PFSK-1 (cell line): ENCODE data around the gene PPP2R2C.

Source experiments
- FOXP2 ChIP-seq: optimal IDR thresholded peaks from 2 replicates; pipeline ENCODE3; 2011; ENCODE audit warnings: borderline replicate concordance, control low read depth, inconsistent platforms; ENCODE audit not compliant: insufficient read depth; ENCODE audit errors: extremely low read length, extremely low read depth
- POLR2AphosphoS5 ChIP-seq: IDR thresholded peaks from 2 replicates; pipeline ENCODE4 v1.6.1; 2012; ENCODE audit warnings: low read depth, mild to moderate bottlenecking, control low read depth, low read length, moderate library complexity
- SIN3A ChIP-seq: IDR thresholded peaks from 2 replicates; pipeline ENCODE4 v1.6.1; 2012; ENCODE audit warnings: mild to moderate bottlenecking, low read length, moderate library complexity, borderline replicate concordance; ENCODE audit not compliant: insufficient read depth
- TAF1 ChIP-seq: IDR thresholded peaks from 2 replicates; pipeline ENCODE4 v1.6.1; 2012; ENCODE audit warnings: low read length, control low read depth, borderline replicate concordance; ENCODE audit not compliant: insufficient read depth
- TF ChIP-seq, protein P1 (sequence below), 2 experiments: IDR thresholded peaks; 2 replicates each; pipeline versions ENCODE4 v1.6.1 to v1.8.0; 2011 to 2012; ENCODE audit warnings: low read depth in 2 of 2, low read length in 2 of 2, control low read depth in 1 of 2, inconsistent platforms in 1 of 2, mild to moderate bottlenecking in 1 of 2, moderate library complexity in 1 of 2; ENCODE audit not compliant: insufficient read depth in 1 of 2

Gene PPP2R2C

DNA sequence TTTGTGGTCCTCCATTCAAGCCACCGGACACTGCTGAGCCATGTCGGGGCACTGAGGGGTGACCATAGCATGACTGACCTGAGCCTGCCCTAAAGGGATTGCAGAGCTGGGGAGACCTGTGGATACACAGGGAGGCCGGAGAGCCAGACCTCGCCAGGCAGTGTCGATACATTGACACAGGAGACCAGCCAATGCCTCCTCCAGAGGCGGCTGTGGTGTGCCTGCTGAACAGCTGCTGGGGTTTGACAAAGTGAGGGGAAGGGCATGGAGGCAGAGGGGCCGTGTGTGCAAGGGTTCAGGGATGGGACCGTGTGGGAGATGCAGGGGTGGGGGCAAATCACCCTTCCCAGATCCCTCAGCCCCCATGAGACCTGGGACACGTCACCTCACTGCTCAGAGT lies 48.0 kb downstream of the PPP2R2C start:
- TF ChIP-seq FOXP2 = no peak
- TF ChIP-seq, protein P1, sequence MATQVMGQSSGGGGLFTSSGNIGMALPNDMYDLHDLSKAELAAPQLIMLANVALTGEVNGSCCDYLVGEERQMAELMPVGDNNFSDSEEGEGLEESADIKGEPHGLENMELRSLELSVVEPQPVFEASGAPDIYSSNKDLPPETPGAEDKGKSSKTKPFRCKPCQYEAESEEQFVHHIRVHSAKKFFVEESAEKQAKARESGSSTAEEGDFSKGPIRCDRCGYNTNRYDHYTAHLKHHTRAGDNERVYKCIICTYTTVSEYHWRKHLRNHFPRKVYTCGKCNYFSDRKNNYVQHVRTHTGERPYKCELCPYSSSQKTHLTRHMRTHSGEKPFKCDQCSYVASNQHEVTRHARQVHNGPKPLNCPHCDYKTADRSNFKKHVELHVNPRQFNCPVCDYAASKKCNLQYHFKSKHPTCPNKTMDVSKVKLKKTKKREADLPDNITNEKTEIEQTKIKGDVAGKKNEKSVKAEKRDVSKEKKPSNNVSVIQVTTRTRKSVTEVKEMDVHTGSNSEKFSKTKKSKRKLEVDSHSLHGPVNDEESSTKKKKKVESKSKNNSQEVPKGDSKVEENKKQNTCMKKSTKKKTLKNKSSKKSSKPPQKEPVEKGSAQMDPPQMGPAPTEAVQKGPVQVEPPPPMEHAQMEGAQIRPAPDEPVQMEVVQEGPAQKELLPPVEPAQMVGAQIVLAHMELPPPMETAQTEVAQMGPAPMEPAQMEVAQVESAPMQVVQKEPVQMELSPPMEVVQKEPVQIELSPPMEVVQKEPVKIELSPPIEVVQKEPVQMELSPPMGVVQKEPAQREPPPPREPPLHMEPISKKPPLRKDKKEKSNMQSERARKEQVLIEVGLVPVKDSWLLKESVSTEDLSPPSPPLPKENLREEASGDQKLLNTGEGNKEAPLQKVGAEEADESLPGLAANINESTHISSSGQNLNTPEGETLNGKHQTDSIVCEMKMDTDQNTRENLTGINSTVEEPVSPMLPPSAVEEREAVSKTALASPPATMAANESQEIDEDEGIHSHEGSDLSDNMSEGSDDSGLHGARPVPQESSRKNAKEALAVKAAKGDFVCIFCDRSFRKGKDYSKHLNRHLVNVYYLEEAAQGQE (IDR thresholded peaks at IDR 0.05; ENCODE audit: insufficient read depth in 1 of 2, low read depth in 2 of 2, low read length in 2 of 2) = no peak
- TF ChIP-seq POLR2AphosphoS5 = no peak
- no peak for TF ChIP-seq TAF1
- no peak for TF ChIP-seq SIN3A

DNA sequence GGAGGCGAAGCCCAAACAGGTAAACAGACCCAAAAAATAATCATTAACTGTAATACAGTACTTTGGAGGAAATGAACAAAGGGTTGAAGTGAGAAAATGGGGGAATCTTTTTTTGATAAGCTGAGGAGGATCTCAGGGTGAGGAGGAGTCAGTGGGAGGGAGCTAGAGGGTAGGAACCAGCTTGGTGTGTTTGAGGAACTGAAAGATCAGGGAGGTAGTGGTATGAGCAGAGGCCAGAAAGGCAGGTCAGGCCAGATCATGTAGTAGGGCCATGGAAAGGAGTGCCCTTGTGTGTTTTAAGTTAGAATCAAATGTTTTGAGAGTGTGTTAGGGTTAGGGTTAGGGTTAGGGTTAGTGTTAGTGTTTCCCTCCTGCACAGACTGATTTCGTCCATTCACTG lies 48.8 kb downstream of the PPP2R2C start:
- TF ChIP-seq, protein P1 (IDR thresholded peaks at IDR 0.05; ENCODE audit: insufficient read depth in 1 of 2, low read depth in 2 of 2, low read length in 2 of 2) = no peak
- TF ChIP-seq TAF1 (no peak), FOXP2 (no peak), POLR2AphosphoS5 (no peak), SIN3A (no peak)

DNA sequence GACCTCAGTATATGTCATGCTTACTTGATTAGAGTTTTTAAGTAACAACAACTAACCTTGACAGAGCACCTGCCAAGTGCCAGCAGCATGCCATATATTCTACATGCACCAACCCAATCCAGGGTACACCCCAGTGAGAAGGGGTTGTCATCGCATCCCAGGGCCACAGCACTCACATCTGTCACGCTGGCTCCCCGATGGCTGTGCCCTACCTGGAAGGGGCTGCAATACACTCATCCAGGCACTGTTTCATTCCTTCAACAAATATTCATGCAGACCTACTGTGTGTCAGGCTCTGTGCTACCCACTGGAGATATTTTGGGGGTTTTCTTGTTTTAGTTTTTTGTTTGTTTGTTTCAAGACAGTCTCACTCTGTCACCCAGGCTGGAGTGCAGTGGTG lies 49.5 kb downstream of the PPP2R2C start:
- TF ChIP-seq SIN3A (no peak), POLR2AphosphoS5 (no peak), TAF1 (no peak), FOXP2 (no peak)
- TF ChIP-seq, protein P1 (IDR thresholded peaks at IDR 0.05; ENCODE audit: insufficient read depth in 1 of 2, low read depth in 2 of 2, low read length in 2 of 2) = no peak

DNA sequence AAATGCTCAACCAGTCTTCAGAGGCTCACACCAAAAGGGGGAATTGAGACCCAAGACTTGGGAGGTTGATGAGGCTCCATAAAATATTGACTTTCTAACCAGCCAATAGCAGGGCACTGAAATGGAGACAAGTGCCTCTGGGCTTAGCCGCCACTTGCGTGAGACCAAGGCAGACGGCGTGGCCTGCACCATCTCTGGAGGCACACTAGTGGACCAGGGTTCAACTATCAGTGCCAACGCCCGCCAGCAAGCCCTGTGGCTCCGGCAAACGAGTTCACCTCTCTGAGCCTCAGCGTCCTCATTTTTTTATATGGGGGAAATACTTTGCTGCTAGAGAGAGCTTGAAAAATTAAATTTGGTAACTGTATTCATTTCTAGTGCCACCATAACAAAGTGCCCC lies 50.3 kb downstream of the PPP2R2C start:
- TF ChIP-seq, protein P1 (IDR thresholded peaks at IDR 0.05; ENCODE audit: insufficient read depth in 1 of 2, low read depth in 2 of 2, low read length in 2 of 2) = no peak
- TF ChIP-seq POLR2AphosphoS5 (no peak), TAF1 (no peak), SIN3A (no peak), FOXP2 (no peak)

DNA sequence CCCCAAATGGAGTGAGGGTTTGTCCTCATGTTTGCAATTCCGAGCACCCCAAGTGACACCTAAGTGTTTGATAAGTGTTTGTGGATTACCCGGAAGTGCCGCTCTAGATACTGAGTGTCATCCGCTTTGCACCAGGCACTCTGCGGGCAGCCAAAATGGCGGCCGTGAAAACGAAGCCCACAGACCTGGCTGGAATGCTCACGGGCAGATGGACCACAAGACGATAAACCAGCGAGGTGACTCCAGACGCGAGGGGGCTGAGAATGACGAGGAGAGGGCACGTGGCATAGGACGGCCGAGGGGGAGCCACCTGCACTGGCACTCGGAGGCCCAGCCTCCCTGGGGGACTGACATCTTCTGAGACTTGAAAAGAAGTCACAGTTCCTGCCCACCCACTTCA lies 51.0 kb downstream of the PPP2R2C start:
- TF ChIP-seq, protein P1 (IDR thresholded peaks at IDR 0.05; ENCODE audit: insufficient read depth in 1 of 2, low read depth in 2 of 2, low read length in 2 of 2) = no peak
- no peak for TF ChIP-seq POLR2AphosphoS5
- no peak for TF ChIP-seq SIN3A
- no peak for TF ChIP-seq FOXP2
- TF ChIP-seq TAF1 = no peak
